Keratinocyte (primary cell): ENCODE measurements around the gene LHPP. TPM values are rescaled to one million over a fixed set of nuclear protein-coding genes. Genes with fewer than 3 reads are reported as not detected.

Source experiments
- DNase-seq: peaks from one replicate; pipeline ENCODE4 v3.0.0-alpha.2; 2011; ENCODE audit warnings: low read depth, missing footprints, low spot score
- FAIRE-seq: peaks from 2 replicates; lab custom pipeline; 2011; peaks lifted over from hg19 to GRCh38; lab: Jason Lieb, UNC
- H2AFZ ChIP-seq: 2 replicates; pipeline ENCODE4 v1.6.0; 2012; ENCODE audit warnings: low read length, control low read depth, inconsistent platforms; ENCODE audit not compliant: control insufficient read depth
- H3K27ac ChIP-seq: 2 replicates; pipeline ENCODE4 v1.5.1; 2011; ENCODE audit warnings: low read length; ENCODE audit not compliant: control insufficient read depth, insufficient read depth
- H3K27me3 ChIP-seq: 3 replicates; pipeline ENCODE4 v1.6.0; 2011; ENCODE audit warnings: low read length; ENCODE audit not compliant: control insufficient read depth, insufficient read depth; ENCODE audit errors: extremely low read depth
- H3K36me3 ChIP-seq, 2 experiments: 2 replicates in 1 of 2; 3 replicates in 1 of 2; pipeline ENCODE4 v1.5.1; 2011; ENCODE audit warnings: low read length in 2 of 2, mild to moderate bottlenecking in 1 of 2; ENCODE audit not compliant: control insufficient read depth in 2 of 2, insufficient read depth in 2 of 2; ENCODE audit errors: extremely low read depth in 1 of 2
- H3K4me1 ChIP-seq: 3 replicates; pipeline ENCODE4 v1.5.1; 2011; ENCODE audit warnings: low read length; ENCODE audit not compliant: control insufficient read depth, insufficient read depth; ENCODE audit errors: extremely low read depth
- H3K4me2 ChIP-seq: 3 replicates; pipeline ENCODE4 v1.6.0; 2011; ENCODE audit warnings: low read depth, low read length; ENCODE audit not compliant: control insufficient read depth, insufficient read depth; ENCODE audit errors: extremely low read depth
- H3K4me3 ChIP-seq, 3 experiments: fragments of 200-600 bp in 1 of 3; sonication (generic) in 1 of 3; 2 replicates in 2 of 3; 3 replicates in 1 of 3; pipeline ENCODE4 v1.5.1; 2011 to 2016; ENCODE audit warnings: low read length in 3 of 3, mild to moderate bottlenecking in 3 of 3, control low read depth in 2 of 3, inconsistent platforms in 1 of 3, low read depth in 1 of 3, mixed read lengths in 1 of 3, mixed run types in 1 of 3, moderate library complexity in 1 of 3; ENCODE audit not compliant: control insufficient read depth in 2 of 3, insufficient read depth in 2 of 3; ENCODE audit errors: extremely low read depth in 1 of 3
- H3K79me2 ChIP-seq: 2 replicates; pipeline ENCODE4 v1.6.0; 2012; ENCODE audit warnings: low read length; ENCODE audit not compliant: control insufficient read depth, insufficient read depth
- H3K9ac ChIP-seq: 3 replicates; pipeline ENCODE4 v1.6.0; 2011; ENCODE audit warnings: low read length; ENCODE audit not compliant: control insufficient read depth, insufficient read depth; ENCODE audit errors: extremely low read depth
- H3K9me1 ChIP-seq: 3 replicates; pipeline ENCODE4 v1.6.0; 2011; ENCODE audit warnings: low read length; ENCODE audit not compliant: control insufficient read depth, insufficient read depth; ENCODE audit errors: extremely low read depth
- H3K9me3 ChIP-seq: 2 replicates; pipeline ENCODE4 v1.5.1; 2012; ENCODE audit warnings: low read depth, low read length; ENCODE audit not compliant: control insufficient read depth
- H4K20me1 ChIP-seq: 3 replicates; pipeline ENCODE4 v1.6.0; 2011; ENCODE audit warnings: low read length; ENCODE audit not compliant: control insufficient read depth, insufficient read depth; ENCODE audit errors: extremely low read depth
- EZH2 ChIP-seq: IDR thresholded peaks from one replicate; pipeline ENCODE4 v1.6.1; 2012; ENCODE audit warnings: inconsistent platforms, mild to moderate bottlenecking, low read length, moderate library complexity
- dilution Hi-C: fragments of 300-500 bp; cut with MboI; formaldehyde crosslinking; loops from one replicate; pipeline ENCODE4 v1.7.0; 2020; ENCODE audit warnings: low sequenced_read_pairs; ENCODE audit not compliant: extremely low pct_ligation_motif_present
- polyA plus RNA-seq, 5 experiments: library from polyadenylated mRNA; depleted of rRNA in 3 of 5; stranded (reverse) in 3 of 5; stranded (forward) in 1 of 5; unstranded in 1 of 5; fragments of >200 nt; gene quantifications; 1 replicate in 1 of 5; 2 replicates in 3 of 5; 3 replicates in 1 of 5; pipeline versions ENCODE4 v1.2.1 to v1.2.3, GENCODE V29; 2011 to 2012; ENCODE audit warnings: missing spikeins in 2 of 5, low read depth in 1 of 5, low replicate concordance in 1 of 5
- TF ChIP-seq, protein P1 (sequence below), 3 experiments: IDR thresholded peaks in 1 of 3; conservative IDR thresholded peaks in 1 of 3; optimal IDR thresholded peaks in 1 of 3; 2 replicates in 2 of 3; 3 replicates in 1 of 3; pipeline versions ENCODE3 to v1.5.1; 2011; ENCODE audit warnings: low read length in 3 of 3, mild to moderate bottlenecking in 3 of 3, moderate library complexity in 2 of 3, control low read depth in 1 of 3, inconsistent platforms in 1 of 3; ENCODE audit not compliant: insufficient read depth in 2 of 3; ENCODE audit errors: extremely low read depth in 1 of 3

LHPP gene
- polyA plus RNA-seq, 1 donor (not counting 4 experiments of a cell fraction or from before 2014, with no cell fraction given), result 13.1 TPM

DNA sequence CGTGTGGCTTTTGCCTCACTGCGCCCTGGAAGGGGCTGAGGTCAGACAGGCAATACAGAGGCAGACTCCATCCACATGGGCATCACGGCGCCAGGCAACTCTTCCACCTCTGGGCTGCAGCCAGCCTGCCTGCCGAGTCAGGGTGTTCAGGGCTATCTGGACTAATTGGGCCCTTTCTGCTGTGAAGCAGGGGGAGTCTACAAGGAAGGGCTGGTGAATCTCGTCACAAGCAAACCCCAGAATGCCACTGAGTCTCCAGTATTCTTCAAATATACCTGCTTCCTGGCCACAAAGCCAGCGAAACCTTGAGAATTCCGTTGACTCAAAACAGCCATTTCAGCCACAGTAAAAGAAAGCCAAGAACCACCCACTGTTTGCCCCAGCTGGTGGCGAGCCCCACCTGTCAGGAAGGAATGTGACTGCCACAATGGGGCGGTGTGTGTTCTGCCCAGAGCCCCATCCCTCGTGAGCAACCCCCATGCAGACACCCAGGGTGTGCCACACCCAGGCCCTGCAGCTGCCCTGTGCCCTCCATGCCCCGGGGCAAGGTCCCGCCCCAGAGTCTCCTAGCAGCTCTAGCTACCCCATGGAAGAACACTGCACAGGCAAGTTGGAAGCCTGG, 165.2 kb downstream of the LHPP start:
- peak overlapping the region in 2 of 3 experiments; percentile 3 to 37 for H3K4me3 ChIP-seq
- no peaks in the 10 kb centered on the region for H3K27me3 ChIP-seq
- peak overlapping the region; percentile 22 for H3K9ac ChIP-seq
- no peak for TF ChIP-seq EZH2
- TF ChIP-seq, protein P1, sequence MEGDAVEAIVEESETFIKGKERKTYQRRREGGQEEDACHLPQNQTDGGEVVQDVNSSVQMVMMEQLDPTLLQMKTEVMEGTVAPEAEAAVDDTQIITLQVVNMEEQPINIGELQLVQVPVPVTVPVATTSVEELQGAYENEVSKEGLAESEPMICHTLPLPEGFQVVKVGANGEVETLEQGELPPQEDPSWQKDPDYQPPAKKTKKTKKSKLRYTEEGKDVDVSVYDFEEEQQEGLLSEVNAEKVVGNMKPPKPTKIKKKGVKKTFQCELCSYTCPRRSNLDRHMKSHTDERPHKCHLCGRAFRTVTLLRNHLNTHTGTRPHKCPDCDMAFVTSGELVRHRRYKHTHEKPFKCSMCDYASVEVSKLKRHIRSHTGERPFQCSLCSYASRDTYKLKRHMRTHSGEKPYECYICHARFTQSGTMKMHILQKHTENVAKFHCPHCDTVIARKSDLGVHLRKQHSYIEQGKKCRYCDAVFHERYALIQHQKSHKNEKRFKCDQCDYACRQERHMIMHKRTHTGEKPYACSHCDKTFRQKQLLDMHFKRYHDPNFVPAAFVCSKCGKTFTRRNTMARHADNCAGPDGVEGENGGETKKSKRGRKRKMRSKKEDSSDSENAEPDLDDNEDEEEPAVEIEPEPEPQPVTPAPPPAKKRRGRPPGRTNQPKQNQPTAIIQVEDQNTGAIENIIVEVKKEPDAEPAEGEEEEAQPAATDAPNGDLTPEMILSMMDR (optimal IDR thresholded peaks at IDR 0.05 in 1 of 3, IDR thresholded peaks at IDR 0.05 in 1 of 3, conservative IDR thresholded peaks at IDR 0.05 in 1 of 3; ENCODE audit: extremely low read depth in 1 of 3, insufficient read depth in 2 of 3, low read length in 3 of 3), result no peak
- H3K4me1 ChIP-seq, result peaks cover 37% of the 10 kb centered on the region
- no peak overlapping the region for H2AFZ ChIP-seq
- H3K4me2 ChIP-seq, result peak overlapping the region; percentile 65
- dilution Hi-C loops, result no loop called here
- DNase-seq (peak; percentile 80), FAIRE-seq (peak; percentile 83)
- H4K20me1 ChIP-seq, result peaks cover 14% of the 10 kb centered on the region
- peak overlapping the region; percentile 17 for H3K27ac ChIP-seq
- peaks cover 7% of the 10 kb centered on the region for H3K79me2 ChIP-seq
- peaks cover 0 to 8% of the 10 kb centered on the region in 2 experiments for H3K36me3 ChIP-seq
- H3K9me1 ChIP-seq, result peaks cover 2% of the 10 kb centered on the region
- H3K9me3 ChIP-seq, result no peaks in the 10 kb centered on the region

DNA sequence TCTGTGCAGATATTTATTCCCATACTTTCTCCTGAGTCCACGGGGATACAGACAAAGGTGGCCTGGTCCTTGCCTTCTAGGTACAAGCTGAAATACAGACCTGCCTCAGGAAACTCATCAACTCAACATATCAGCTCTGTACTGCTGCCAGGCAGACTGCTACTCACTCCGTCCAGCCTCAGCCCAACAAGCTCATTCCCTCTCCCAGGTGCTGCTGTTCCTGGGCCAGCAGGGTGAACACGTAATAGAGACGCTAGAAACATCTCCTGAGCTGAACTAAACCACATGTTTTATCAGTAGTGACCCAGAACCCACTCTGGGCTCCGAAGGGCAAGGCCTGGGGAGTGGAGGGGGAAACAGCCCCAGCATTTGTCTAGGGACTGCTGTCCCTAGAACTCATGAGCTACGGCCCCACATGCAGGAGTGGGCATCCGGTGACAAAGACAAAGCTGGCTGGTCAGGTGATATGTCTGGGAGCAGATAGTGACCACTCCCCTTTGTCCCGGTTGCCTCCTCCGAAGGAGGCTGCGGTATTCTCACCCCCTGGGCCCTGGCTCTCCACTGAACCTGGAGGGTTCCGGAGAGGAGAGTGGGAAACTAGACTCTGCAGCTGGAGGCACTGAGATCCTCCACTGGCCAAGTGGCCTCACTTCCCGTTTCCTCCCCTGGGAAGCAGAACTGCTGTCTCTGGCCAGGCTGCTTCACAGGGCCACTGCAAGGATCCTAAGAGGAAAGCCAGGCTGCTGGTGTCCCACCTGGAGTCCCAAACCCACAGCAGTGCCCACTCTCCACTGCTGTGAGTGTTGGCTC, 166.4 kb downstream of the LHPP start:
- Histone ChIP-seq H3K4me1 (peaks cover 49% of the 10 kb centered on the region), H2AFZ (no peak overlapping the region), H3K9ac (no peak overlapping the region), H3K36me3 (no peaks in the 10 kb centered on the region), H3K9me3 (no peaks in the 10 kb centered on the region), H3K27ac (no peak overlapping the region), H3K4me3 (no peak overlapping the region), H3K4me2 (no peak overlapping the region), H3K27me3 (no peaks in the 10 kb centered on the region), H3K9me1 (peaks cover 2% of the 10 kb centered on the region), H4K20me1 (peaks cover 14% of the 10 kb centered on the region), H3K79me2 (peaks cover 7% of the 10 kb centered on the region)
- DNase-seq (no peak), FAIRE-seq (no peak)
- dilution Hi-C loops, result no loop called here
- TF ChIP-seq, protein P1 (optimal IDR thresholded peaks at IDR 0.05 in 1 of 3, IDR thresholded peaks at IDR 0.05 in 1 of 3, conservative IDR thresholded peaks at IDR 0.05 in 1 of 3; ENCODE audit: extremely low read depth in 1 of 3, insufficient read depth in 2 of 3, low read length in 3 of 3), result no peak
